HepG2 (cell line): ENCODE results near the gene CEMP1. TPM values are rescaled to one million over a fixed set of nuclear protein-coding genes. Genes with fewer than 3 reads are reported as not detected.
A peak's percentile ranks its signal among the peaks of the same experiment; 100 is the strongest.

Experiments used
- DPF2 ChIP-seq: sonication (generic); formaldehyde crosslinking; IDR thresholded peaks from 2 replicates; pipeline ENCODE4 v1.4.0; 2020; ENCODE audit warnings: mild to moderate bottlenecking, low read depth, missing genetic modification reagents, borderline replicate concordance
- FIP1L1 ChIP-seq: fragments of 200-400 bp; formaldehyde crosslinking; IDR thresholded peaks from 2 replicates; pipeline ENCODE4 v1.6.1; 2018; ENCODE audit warnings: low read depth, mild to moderate bottlenecking, low read length, moderate library complexity, borderline replicate concordance; ENCODE audit not compliant: insufficient read depth
- HNRNPL ChIP-seq: fragments of 200-400 bp; formaldehyde crosslinking; IDR thresholded peaks from 2 replicates; pipeline ENCODE4 v1.6.1; 2017; ENCODE audit warnings: mild to moderate bottlenecking, low read depth, low read length
- HOXA5 ChIP-seq: sonication (generic); formaldehyde crosslinking; IDR thresholded peaks from 2 replicates; pipeline ENCODE4 v1.4.0; 2020; ENCODE audit warnings: missing genetic modification reagents
- ISL2 ChIP-seq: sonication (generic); formaldehyde crosslinking; IDR thresholded peaks from 2 replicates; pipeline ENCODE4 v1.5.0; 2020; ENCODE audit warnings: missing genetic modification reagents
- KDM5B ChIP-seq: sonication (generic); formaldehyde crosslinking; IDR thresholded peaks from 2 replicates; pipeline ENCODE4 v1.4.0; 2020; ENCODE audit warnings: missing genetic modification reagents, mild to moderate bottlenecking, borderline replicate concordance
- NR2F6 ChIP-seq, 2 experiments: IDR thresholded peaks; 2 replicates each; pipeline ENCODE4 v1.6.1; 2016; ENCODE audit warnings: antibody characterized with exemption in 1 of 2, mild to moderate bottlenecking in 1 of 2
- RBM39 ChIP-seq: fragments of 200-400 bp; formaldehyde crosslinking; IDR thresholded peaks from one replicate; pipeline ENCODE4 v1.6.1; 2018; ENCODE audit warnings: antibody characterized with exemption, mild to moderate bottlenecking, low read depth, low read length; ENCODE audit not compliant: poor library complexity, severe bottlenecking
- SIN3B ChIP-seq: fragments of 150-350 bp; IDR thresholded peaks from 2 replicates; pipeline ENCODE4 v1.6.1; 2014; ENCODE audit warnings: low read length
- SOX5 ChIP-seq: IDR thresholded peaks from 2 replicates; pipeline ENCODE4 v1.6.1; 2016; ENCODE audit warnings: borderline replicate concordance
- ZNF484 ChIP-seq: sonication (generic); formaldehyde crosslinking; IDR thresholded peaks from 2 replicates; pipeline ENCODE4 v1.5.1; 2020; ENCODE audit warnings: mild to moderate bottlenecking, low read depth, missing genetic modification reagents, borderline replicate concordance
- ZNF562 ChIP-seq: sonication (generic); formaldehyde crosslinking; IDR thresholded peaks from 2 replicates; pipeline ENCODE4 v1.8.0; 2022; ENCODE audit warnings: missing genetic modification reagents, borderline replicate concordance
- ZNF605 ChIP-seq: sonication (generic); formaldehyde crosslinking; IDR thresholded peaks from 2 replicates; pipeline ENCODE4 v1.8.0; 2022; ENCODE audit warnings: mild to moderate bottlenecking, missing genetic modification reagents
- ZNF652 ChIP-seq: IDR thresholded peaks from 2 replicates; pipeline ENCODE4 v1.6.1; 2016; ENCODE audit warnings: low read depth, borderline replicate concordance
- ZNF713 ChIP-seq: sonication (generic); formaldehyde crosslinking; IDR thresholded peaks from 2 replicates; pipeline ENCODE4 v1.4.0; 2020; ENCODE audit warnings: mild to moderate bottlenecking, missing genetic modification reagents
- ZNF788 ChIP-seq: sonication (generic); formaldehyde crosslinking; IDR thresholded peaks from 2 replicates; pipeline ENCODE4 v1.5.0; 2020; ENCODE audit warnings: mild to moderate bottlenecking, missing genetic modification reagents, borderline replicate concordance
- polyA plus RNA-seq, 8 experiments: library from polyadenylated mRNA; depleted of rRNA in 3 of 8; stranded (reverse) in 7 of 8; unstranded in 1 of 8; fragments of >200 nt; fragmentation: Illumina TruSeq in 4 of 8; extraction: Trizol in 4 of 8; gene quantifications; 2 replicates each; pipeline versions ENCODE4 v1.2.1 to v1.2.3, GENCODE V29; 2011 to 2016; ENCODE audit warnings: low read depth in 4 of 8, missing spikeins in 1 of 8, mixed read lengths in 1 of 8; ENCODE audit not compliant: insufficient read depth in 1 of 8
- total RNA-seq, 5 experiments: library from RNA; depleted of rRNA; stranded (reverse); fragments of >200 nt; fragmentation: Illumina TruSeq; extraction: Trizol; gene quantifications; 2 replicates each; pipeline ENCODE4 v1.2.3, GENCODE V29; 2016; ENCODE audit warnings: low read depth in 1 of 5
- TF ChIP-seq, protein P1 (sequence below): sonication (generic); formaldehyde crosslinking; IDR thresholded peaks from 2 replicates; pipeline ENCODE4 v1.4.0; 2020; ENCODE audit warnings: missing genetic modification reagents, borderline replicate concordance
- TF ChIP-seq, protein P2 (sequence below), 2 experiments: sonication (generic) in 1 of 2; formaldehyde crosslinking in 1 of 2; IDR thresholded peaks; 2 replicates each; pipeline versions ENCODE4 v1.5.1 to v1.6.1; 2011 to 2020; ENCODE audit warnings: borderline replicate concordance in 1 of 2, low read depth in 1 of 2, low read length in 1 of 2, mild to moderate bottlenecking in 1 of 2, missing genetic modification reagents in 1 of 2, moderate library complexity in 1 of 2
- TF ChIP-seq, protein P3 (sequence below): sonication (generic); formaldehyde crosslinking; IDR thresholded peaks from 2 replicates; pipeline ENCODE4 v1.4.0; 2020; ENCODE audit warnings: missing genetic modification reagents, mild to moderate bottlenecking, borderline replicate concordance

Gene CEMP1
- total and polyA plus RNA-seq, 2 of the 13 experiments (the other 11 are each of a cell fraction or from before 2014, with no cell fraction given) = not detected

DNA sequence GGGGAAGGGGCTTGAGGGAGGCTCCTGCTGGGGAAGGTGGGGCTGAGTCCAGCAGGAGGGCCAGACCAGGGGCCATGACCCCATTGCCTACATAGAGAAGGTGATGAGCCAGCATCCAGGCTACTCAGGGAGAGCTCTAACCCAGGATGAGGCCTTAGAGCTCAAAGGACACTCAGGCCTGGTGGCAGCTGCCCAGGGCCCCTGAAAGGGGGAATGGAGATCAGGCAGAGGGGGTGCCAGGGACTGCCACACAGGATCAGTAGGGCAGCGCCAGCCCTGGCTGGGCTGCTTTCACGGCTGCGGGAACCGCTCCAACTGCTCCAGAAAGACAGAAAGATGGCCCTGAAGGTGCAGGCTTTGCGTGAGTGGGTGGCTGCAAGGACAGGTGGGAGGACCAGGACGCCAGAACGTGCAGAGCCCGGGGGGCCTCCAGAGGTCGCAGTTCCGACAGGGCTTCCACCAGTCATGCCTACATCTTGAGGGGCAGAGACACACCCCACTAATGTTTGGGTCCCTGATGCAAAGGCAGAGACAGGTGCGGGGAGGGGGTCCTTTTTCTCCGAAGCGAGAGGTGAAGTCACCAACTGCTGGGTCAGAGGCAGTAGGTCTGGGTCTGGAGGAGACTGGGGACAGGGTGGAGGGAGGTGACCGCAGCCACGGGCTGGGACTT lies 18.3 kb downstream of the CEMP1 start (continued):
- TF ChIP-seq RBM39 (peak; percentile 61), ZNF605 (CRISPR knock-in tag) (peak; percentile 69), ISL2 (CRISPR knock-in tag) (no peak), HOXA5 (CRISPR knock-in tag) (peak; percentile 66; the same call in 1 of the 2 replicates), HNRNPL (peak; percentile 73), SIN3B (no peak), ZNF562 (no peak), ZNF652 (no peak), ZNF788 (0 out of 2 replicates have a peak, but pooled peaks have one; percentile 30), NR2F6 (IDR thresholded peaks at IDR 0.05) (no peak), NR2F6 (CRISPR knock-in tag; IDR thresholded peaks at IDR 0.05) (no peak), FIP1L1 (no peak), DPF2 (0 out of 2 replicates have a peak, but pooled peaks have one; percentile 12), KDM5B (CRISPR knock-in tag) (no peak; the same call in 1 of the 2 replicates), ZNF484 (CRISPR knock-in tag) (no peak), ZNF713 (CRISPR knock-in tag) (no peak), SOX5 (CRISPR knock-in tag) (0 out of 2 replicates have a peak, but pooled peaks have one; percentile 5)
- TF ChIP-seq, protein P1, sequence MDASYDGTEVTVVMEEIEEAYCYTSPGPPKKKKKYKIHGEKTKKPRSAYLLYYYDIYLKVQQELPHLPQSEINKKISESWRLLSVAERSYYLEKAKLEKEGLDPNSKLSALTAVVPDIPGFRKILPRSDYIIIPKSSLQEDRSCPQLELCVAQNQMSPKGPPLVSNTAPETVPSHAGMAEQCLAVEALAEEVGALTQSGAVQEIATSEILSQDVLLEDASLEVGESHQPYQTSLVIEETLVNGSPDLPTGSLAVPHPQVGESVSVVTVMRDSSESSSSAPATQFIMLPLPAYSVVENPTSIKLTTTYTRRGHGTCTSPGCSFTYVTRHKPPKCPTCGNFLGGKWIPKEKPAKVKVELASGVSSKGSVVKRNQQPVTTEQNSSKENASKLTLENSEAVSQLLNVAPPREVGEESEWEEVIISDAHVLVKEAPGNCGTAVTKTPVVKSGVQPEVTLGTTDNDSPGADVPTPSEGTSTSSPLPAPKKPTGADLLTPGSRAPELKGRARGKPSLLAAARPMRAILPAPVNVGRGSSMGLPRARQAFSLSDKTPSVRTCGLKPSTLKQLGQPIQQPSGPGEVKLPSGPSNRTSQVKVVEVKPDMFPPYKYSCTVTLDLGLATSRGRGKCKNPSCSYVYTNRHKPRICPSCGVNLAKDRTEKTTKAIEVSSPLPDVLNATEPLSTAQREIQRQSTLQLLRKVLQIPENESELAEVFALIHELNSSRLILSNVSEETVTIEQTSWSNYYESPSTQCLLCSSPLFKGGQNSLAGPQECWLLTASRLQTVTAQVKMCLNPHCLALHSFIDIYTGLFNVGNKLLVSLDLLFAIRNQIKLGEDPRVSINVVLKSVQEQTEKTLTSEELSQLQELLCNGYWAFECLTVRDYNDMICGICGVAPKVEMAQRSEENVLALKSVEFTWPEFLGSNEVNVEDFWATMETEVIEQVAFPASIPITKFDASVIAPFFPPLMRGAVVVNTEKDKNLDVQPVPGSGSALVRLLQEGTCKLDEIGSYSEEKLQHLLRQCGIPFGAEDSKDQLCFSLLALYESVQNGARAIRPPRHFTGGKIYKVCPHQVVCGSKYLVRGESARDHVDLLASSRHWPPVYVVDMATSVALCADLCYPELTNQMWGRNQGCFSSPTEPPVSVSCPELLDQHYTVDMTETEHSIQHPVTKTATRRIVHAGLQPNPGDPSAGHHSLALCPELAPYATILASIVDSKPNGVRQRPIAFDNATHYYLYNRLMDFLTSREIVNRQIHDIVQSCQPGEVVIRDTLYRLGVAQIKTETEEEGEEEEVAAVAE (CRISPR knock-in tag) = 0 out of 2 replicates have a peak, but pooled peaks have one; percentile 10
- TF ChIP-seq, protein P2, sequence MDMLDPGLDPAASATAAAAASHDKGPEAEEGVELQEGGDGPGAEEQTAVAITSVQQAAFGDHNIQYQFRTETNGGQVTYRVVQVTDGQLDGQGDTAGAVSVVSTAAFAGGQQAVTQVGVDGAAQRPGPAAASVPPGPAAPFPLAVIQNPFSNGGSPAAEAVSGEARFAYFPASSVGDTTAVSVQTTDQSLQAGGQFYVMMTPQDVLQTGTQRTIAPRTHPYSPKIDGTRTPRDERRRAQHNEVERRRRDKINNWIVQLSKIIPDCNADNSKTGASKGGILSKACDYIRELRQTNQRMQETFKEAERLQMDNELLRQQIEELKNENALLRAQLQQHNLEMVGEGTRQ (IDR thresholded peaks at IDR 0.05; ENCODE audit: low read depth, low read length) = no peak
- TF ChIP-seq, protein P2 (CRISPR knock-in tag; IDR thresholded peaks at IDR 0.05; ENCODE audit: borderline replicate concordance) = no peak
- TF ChIP-seq, protein P3, sequence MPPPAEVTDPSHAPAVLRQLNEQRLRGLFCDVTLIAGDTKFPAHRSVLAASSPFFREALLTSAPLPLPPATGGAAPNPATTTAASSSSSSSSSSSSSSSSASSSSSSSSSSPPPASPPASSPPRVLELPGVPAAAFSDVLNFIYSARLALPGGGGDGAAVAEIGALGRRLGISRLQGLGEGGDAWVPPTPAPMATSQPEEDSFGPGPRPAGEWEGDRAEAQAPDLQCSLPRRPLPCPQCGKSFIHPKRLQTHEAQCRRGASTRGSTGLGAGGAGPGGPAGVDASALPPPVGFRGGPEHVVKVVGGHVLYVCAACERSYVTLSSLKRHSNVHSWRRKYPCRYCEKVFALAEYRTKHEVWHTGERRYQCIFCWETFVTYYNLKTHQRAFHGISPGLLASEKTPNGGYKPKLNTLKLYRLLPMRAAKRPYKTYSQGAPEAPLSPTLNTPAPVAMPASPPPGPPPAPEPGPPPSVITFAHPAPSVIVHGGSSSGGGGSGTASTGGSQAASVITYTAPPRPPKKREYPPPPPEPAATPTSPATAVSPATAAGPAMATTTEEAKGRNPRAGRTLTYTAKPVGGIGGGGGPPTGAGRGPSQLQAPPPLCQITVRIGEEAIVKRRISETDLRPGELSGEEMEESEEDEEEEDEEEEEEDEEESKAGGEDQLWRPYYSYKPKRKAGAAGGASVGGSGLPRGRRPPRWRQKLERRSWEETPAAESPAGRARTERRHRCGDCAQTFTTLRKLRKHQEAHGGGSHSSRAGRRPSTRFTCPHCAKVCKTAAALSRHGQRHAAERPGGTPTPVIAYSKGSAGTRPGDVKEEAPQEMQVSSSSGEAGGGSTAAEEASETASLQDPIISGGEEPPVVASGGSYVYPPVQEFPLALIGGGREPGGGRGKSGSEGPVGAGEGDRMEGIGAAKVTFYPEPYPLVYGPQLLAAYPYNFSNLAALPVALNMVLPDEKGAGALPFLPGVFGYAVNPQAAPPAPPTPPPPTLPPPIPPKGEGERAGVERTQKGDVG (CRISPR knock-in tag) = no peak
